ENCODE results near the gene C19orf25.

C19orf25 gene

GRCh38 chr19:1465191-1466016 lies 13.6 kb downstream of the C19orf25 start:
- peak; percentile 25 to 41 for DNase-seq

GRCh38 chr19:1461862-1462261 lies 17.2 kb downstream of the C19orf25 start:
- no peak for DNase-seq

- no peak for DNase-seq
These were observed 18.7 kb downstream of the C19orf25 start for GRCh38 chr19:1460033-1460995.

- peak; percentile 76 to 80 for DNase-seq
These were observed 19.5 kb downstream of the C19orf25 start for GRCh38 chr19:1459479-1459878.

- DNase-seq: no peak
These were observed 21.1 kb downstream of the C19orf25 start for GRCh38 chr19:1457892-1458291.

GRCh38 chr19:1457031-1457739 lies 21.8 kb downstream of the C19orf25 start:
- no peak for DNase-seq

- DNase-seq: no peak
These were observed 22.7 kb downstream of the C19orf25 start for GRCh38 chr19:1456121-1456900.

GRCh38 chr19:1455336-1456120 lies 23.5 kb downstream of the C19orf25 start:
- peak; percentile 59 to 78 for DNase-seq

GRCh38 chr19:1455002-1455335 lies 24.0 kb downstream of the C19orf25 start:
- no peak for DNase-seq

- peak in 1 of 2 donors; percentile 54 for DNase-seq
These were observed 25.3 kb downstream of the C19orf25 start for GRCh38 chr19:1453525-1454364.

- DNase-seq: no peak
These were observed 26.1 kb downstream of the C19orf25 start for GRCh38 chr19:1452802-1453524.

GRCh38 chr19:1451916-1452801 lies 26.9 kb downstream of the C19orf25 start:
- DNase-seq: no peak

- no peak for DNase-seq
These were observed 28.0 kb downstream of the C19orf25 start for GRCh38 chr19:1450735-1451731.

GRCh38 chr19:1449467-1450442 lies 29.3 kb downstream of the C19orf25 start, which contains the start of gene APC2:
Gene APC2, plus strand, starts transcription at chr19:1450121. Its CDS starts 2,881 bp downstream, at chr19:1453002.
- DNase-seq: no peak

- no peak for DNase-seq
These were observed 31.1 kb downstream of the C19orf25 start for GRCh38 chr19:1447944-1448343.

- DNase-seq: no peak
These were observed 31.5 kb downstream of the C19orf25 start for GRCh38 chr19:1447504-1447903.
